Lung (tissue), 12 donors: ENCODE results near the gene ENTHD1. TPM values are rescaled to one million over a fixed set of nuclear protein-coding genes. Genes with fewer than 3 reads are reported as not detected.
A peak's percentile ranks its signal among the peaks of the same experiment; 100 is the strongest.

Experiments used
- ATAC-seq: fragments of 200-7000 bp; cut with Tn5 transposase; one replicate; pipeline ENCODE4 v1.9.1; 2020; ENCODE audit warnings: moderate number of reproducible peaks; ENCODE audit not compliant: insufficient read depth, low FRiP score
- DNase-seq, 3 donors: peaks; one replicate each; pipeline ENCODE4 v3.0.0-alpha.2; 2013 to 2017
- H3K27ac ChIP-seq, 2 donors: one replicate each; pipeline ENCODE4 v1.5.1; 2013; ENCODE audit warnings: mild to moderate bottlenecking in 2 of 2, moderate library complexity in 2 of 2, control low read depth in 1 of 2, inconsistent platforms in 1 of 2, low read depth in 1 of 2, low read length in 1 of 2
- H3K27me3 ChIP-seq, 3 donors: one replicate each; pipeline ENCODE4 v1.5.1; 2013; ENCODE audit warnings: low read length in 2 of 3; ENCODE audit not compliant: control insufficient read depth in 3 of 3, insufficient read depth in 3 of 3
- H3K36me3 ChIP-seq, 4 donors: one replicate each; pipeline ENCODE4 v1.5.1; 2013; ENCODE audit warnings: low read length in 4 of 4, mild to moderate bottlenecking in 1 of 4, moderate library complexity in 1 of 4; ENCODE audit not compliant: control insufficient read depth in 4 of 4, insufficient read depth in 4 of 4
- H3K4me1 ChIP-seq, 5 donors: one replicate each; pipeline ENCODE4 v1.5.1; 2013; ENCODE audit warnings: low read length in 5 of 5, mild to moderate bottlenecking in 2 of 5, moderate library complexity in 1 of 5; ENCODE audit not compliant: control insufficient read depth in 5 of 5, insufficient read depth in 5 of 5
- H3K4me3 ChIP-seq: one replicate; pipeline ENCODE4 v1.5.1; 2013; ENCODE audit warnings: mild to moderate bottlenecking, control low read depth, moderate library complexity
- H3K9ac ChIP-seq, 2 donors: one replicate each; pipeline ENCODE4 v1.5.1; 2013; ENCODE audit warnings: low read length in 2 of 2, control low read depth in 1 of 2; ENCODE audit not compliant: insufficient read depth in 1 of 2
- H3K9me3 ChIP-seq, 4 donors: one replicate each; pipeline ENCODE4 v1.5.1; 2013; ENCODE audit warnings: low read length in 3 of 4, mild to moderate bottlenecking in 1 of 4, moderate library complexity in 1 of 4; ENCODE audit not compliant: control insufficient read depth in 4 of 4, insufficient read depth in 3 of 4
- WGBS, 2 donors: extraction: QIAGEN DNeasy Blood & Tissue Kit; methylation state at CpG; one replicate each; pipeline ENCODE4 v1.1.7; 2013; 5-methylcytosine and 5-hydroxymethylcytosine counted together
- polyA plus RNA-seq, 2 donors: library from polyadenylated mRNA; stranded (reverse); fragments of 200-250 nt; gene quantifications; one replicate each; pipeline ENCODE4 v1.2.1, GENCODE V29; 2013
- total RNA-seq, 2 donors: library from RNA; depleted of rRNA in 1 of 2; stranded (reverse); fragments of >200 nt in 1 of 2; gene quantifications; one replicate each; pipeline ENCODE4 v1.2.1, GENCODE V29; 2014 to 2021
- TF ChIP-seq, protein P1 (sequence below): IDR thresholded peaks from 2 replicates; pipeline ENCODE4 v1.5.1; 2012; ENCODE audit warnings: mild to moderate bottlenecking; ENCODE audit errors: control extremely low read depth, extremely low read depth
- donor health status: control.
- donor health status: control.
- donor health status: Bipolar disorder and iron deficiency.
- donor health status: healthy.
- donor health status: DM: yes; HTN: yes; CAD: no.

The ENTHD1 gene
- total and polyA plus RNA-seq, 4 donors, result 0.04 to 0.15 TPM; not detected in 2

- DNase-seq (no peak), ATAC-seq (no peak)
- WGBS, 2 donors, result 82 to 91% methylated on average over 8 of the region's 8 CpGs
- no peak overlapping the region for H3K27ac ChIP-seq
- no peaks in the 10 kb centered on the region for H3K4me1 ChIP-seq
- H3K36me3 ChIP-seq, result no peaks in the 10 kb centered on the region
- TF ChIP-seq, protein P1, sequence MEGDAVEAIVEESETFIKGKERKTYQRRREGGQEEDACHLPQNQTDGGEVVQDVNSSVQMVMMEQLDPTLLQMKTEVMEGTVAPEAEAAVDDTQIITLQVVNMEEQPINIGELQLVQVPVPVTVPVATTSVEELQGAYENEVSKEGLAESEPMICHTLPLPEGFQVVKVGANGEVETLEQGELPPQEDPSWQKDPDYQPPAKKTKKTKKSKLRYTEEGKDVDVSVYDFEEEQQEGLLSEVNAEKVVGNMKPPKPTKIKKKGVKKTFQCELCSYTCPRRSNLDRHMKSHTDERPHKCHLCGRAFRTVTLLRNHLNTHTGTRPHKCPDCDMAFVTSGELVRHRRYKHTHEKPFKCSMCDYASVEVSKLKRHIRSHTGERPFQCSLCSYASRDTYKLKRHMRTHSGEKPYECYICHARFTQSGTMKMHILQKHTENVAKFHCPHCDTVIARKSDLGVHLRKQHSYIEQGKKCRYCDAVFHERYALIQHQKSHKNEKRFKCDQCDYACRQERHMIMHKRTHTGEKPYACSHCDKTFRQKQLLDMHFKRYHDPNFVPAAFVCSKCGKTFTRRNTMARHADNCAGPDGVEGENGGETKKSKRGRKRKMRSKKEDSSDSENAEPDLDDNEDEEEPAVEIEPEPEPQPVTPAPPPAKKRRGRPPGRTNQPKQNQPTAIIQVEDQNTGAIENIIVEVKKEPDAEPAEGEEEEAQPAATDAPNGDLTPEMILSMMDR, result no peak
- H3K27me3 ChIP-seq, result peaks cover 0 to 21% (median 9%) of the 10 kb centered on the region in 3 donors
- no peaks in the 10 kb centered on the region for H3K9me3 ChIP-seq
- no peak overlapping the region for H3K9ac ChIP-seq
- H3K4me3 ChIP-seq, result no peak overlapping the region
Measured at GRCh38 chr22:39901565-39902146, 8.1 kb upstream of the ENTHD1 start.

- Histone ChIP-seq H3K9me3 (no peaks in the 10 kb centered on the region), H3K4me3 (no peak within 1 kb of the TSS), H3K4me1 (no peaks in the 10 kb centered on the region), H3K9ac (no peak within 1 kb of the TSS), H3K27me3 (peaks cover 0 to 21% (median 10%) of the 10 kb centered on the region in 3 donors), H3K27ac (no peak within 1 kb of the TSS), H3K36me3 (no peaks in the 10 kb centered on the region)
- no peak for DNase-seq
- 36 to 63% methylated on average over 4 of the region's 4 CpGs for WGBS, 2 donors
- TF ChIP-seq, protein P1, result no peak
- ATAC-seq, result no peak
Measured at GRCh38 chr22:39900306-39901227, 7.0 kb upstream of the ENTHD1 start, which contains the start of gene GRAP2. GRAP2 (plus strand) TSS chr22:39901084; CDS start chr22:39947107, 46,023 bp downstream.

DNA sequence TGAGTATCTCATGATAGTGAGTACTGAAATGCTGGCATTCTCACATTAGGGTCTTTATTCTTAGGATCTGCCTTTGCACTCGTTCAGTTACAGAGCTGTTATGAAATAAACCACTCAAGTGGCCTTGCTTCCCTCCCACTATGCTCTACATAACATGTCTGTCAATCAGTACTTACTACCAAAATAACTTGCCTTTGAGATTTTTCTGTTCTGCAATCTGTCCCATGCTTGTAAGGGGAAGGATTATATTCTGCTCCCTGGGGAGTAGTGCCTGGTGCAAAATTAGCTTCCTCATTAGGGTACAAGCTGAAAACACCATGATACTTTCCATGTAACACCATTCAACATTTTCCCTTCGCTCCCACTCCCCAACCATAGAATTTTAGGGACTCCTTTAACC lies 5.4 kb upstream of the ENTHD1 start:
- Histone ChIP-seq H3K9me3 (no peaks in the 10 kb centered on the region), H3K4me3 (no peak overlapping the region), H3K27me3 (peaks cover 0 to 27% (median 16%) of the 10 kb centered on the region in 3 donors), H3K27ac (no peak overlapping the region), H3K36me3 (no peaks in the 10 kb centered on the region), H3K4me1 (no peaks in the 10 kb centered on the region), H3K9ac (no peak overlapping the region)
- DNase-seq (peak in 1 of 3 donors; percentile 31), ATAC-seq (no peak)
- WGBS, 2 donors, result 44 to 46% methylated on average over 2 of the region's 2 CpGs
- TF ChIP-seq, protein P1, result no peak
